ENCODE measurements around the gene DAP. TPM values are rescaled to one million over a fixed set of nuclear protein-coding genes. Genes with fewer than 3 reads are reported as not detected.

DAP gene
- total and polyA plus RNA-seq, 8 donors, result 68.3 to 183 (median 132) TPM

DNA sequence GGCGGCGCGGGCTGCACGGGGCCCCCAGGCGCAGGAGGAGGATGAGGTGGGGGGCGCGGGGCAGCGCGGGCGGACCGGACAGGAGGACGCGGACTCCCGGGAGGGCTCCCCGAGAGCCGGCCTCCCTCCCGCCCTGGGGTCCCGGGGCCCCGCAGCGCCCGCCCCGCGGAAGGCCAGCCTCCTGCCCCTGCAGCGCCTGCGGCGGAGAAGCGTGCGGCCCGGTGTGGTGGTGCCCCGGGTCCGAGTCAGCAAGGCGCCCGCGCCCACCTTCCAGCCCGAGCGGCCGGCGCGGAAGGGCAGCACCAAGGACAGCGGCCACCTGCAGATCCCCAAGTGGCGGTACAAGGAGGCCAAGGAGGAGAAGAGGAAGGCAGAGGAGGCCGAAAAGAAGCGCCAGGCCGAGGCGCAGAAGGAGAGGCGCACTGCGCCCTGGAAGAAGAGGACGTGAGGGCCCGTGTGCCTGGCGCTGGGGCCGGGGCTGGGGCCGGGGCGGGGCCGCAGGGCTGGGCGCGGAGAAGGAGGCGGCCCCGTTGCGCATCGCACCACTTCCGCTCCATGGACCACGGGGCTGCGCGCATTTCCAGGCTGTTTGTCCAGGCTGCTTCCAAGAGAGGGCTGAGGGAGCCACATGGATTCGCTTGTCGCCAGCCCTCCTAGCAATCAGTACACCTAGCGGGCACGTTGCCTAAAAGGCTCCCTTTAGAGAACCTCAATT, 111.2 kb downstream of the DAP start:
- Histone ChIP-seq H3K9me3 (no peaks in the 10 kb centered on the region), H3K4me3 (peak overlapping the region in 1 of 4 donors; percentile 17), H3K27ac (no peak overlapping the region), H3K4me1 (no peaks in the 10 kb centered on the region), H3K36me3 (no peaks in the 10 kb centered on the region), H3K27me3 (peaks cover 0 to 11% (median 0%) of the 10 kb centered on the region in 4 donors)
- TF ChIP-seq, protein P1, sequence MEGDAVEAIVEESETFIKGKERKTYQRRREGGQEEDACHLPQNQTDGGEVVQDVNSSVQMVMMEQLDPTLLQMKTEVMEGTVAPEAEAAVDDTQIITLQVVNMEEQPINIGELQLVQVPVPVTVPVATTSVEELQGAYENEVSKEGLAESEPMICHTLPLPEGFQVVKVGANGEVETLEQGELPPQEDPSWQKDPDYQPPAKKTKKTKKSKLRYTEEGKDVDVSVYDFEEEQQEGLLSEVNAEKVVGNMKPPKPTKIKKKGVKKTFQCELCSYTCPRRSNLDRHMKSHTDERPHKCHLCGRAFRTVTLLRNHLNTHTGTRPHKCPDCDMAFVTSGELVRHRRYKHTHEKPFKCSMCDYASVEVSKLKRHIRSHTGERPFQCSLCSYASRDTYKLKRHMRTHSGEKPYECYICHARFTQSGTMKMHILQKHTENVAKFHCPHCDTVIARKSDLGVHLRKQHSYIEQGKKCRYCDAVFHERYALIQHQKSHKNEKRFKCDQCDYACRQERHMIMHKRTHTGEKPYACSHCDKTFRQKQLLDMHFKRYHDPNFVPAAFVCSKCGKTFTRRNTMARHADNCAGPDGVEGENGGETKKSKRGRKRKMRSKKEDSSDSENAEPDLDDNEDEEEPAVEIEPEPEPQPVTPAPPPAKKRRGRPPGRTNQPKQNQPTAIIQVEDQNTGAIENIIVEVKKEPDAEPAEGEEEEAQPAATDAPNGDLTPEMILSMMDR (IDR thresholded peaks at IDR 0.05), result no peak
- no peak for FAIRE-seq
- DNase-seq, result no peak
- WGBS, 2 donors, result 31 to 36% methylated on average over 63 to 68 of the region's 68 CpGs
- intact Hi-C loops (cut with DNase I), result no loop called here
- peak in 3 of 4 donors; percentile 70 to 77 (median 75) for ATAC-seq

DNA sequence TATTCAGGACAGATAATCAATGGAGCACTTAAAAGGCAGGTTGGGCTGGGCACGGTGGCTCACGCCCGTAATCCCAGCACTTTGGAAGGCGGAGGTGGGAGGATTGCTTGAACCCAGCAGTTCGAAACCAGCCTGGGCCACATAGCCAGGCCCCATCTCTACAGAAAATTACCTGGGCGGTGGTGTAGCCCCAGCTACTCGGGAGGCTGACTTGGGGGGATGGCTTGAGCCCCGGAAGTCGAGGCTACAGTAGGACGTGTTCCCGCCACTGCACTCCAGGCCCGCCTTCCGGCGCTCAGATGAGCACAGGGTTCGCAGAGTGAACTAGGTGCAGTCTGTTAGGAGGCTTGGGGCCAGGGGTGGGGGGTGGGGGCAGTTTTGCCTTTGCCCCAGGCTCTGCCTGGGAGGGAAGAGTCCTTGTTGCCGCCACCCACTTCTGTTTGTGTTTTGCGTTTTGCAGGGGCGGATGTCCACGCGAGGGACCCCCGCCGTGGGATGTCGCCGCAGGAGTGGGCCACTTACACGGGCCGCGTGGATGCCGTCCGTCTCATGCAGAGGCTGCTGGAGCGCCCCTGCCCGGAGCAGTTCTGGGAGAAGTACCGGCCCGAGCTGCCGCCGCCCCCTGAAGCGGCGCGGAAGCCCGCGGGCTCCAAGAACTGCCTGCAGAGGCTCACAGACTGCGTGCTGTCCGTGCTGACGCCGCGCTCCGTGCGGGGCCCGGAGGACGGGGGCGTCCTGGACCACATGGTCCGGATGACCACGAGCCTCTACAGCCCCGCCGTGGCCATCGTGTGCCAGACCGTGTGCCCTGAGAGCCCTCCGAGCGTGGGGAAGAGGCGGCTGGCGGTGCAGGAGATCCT, 112.0 kb downstream of the DAP start:
- WGBS, 2 donors, result 42% methylated on average over 56 to 60 of the region's 60 CpGs
- TF ChIP-seq, protein P1 (IDR thresholded peaks at IDR 0.05), result no peak
- Histone ChIP-seq H3K4me1 (no peaks in the 10 kb centered on the region), H3K9me3 (no peaks in the 10 kb centered on the region), H3K36me3 (no peaks in the 10 kb centered on the region), H3K27me3 (peaks cover 0 to 11% (median 0%) of the 10 kb centered on the region in 4 donors), H3K27ac (no peak overlapping the region), H3K4me3 (peak overlapping the region in 1 of 4 donors; percentile 17)
- intact Hi-C loops (cut with DNase I), result no loop called here
- ATAC-seq, result peak in 2 of 4 donors; percentile 20 to 33
- no peak for DNase-seq
- no peak for FAIRE-seq

DNA sequence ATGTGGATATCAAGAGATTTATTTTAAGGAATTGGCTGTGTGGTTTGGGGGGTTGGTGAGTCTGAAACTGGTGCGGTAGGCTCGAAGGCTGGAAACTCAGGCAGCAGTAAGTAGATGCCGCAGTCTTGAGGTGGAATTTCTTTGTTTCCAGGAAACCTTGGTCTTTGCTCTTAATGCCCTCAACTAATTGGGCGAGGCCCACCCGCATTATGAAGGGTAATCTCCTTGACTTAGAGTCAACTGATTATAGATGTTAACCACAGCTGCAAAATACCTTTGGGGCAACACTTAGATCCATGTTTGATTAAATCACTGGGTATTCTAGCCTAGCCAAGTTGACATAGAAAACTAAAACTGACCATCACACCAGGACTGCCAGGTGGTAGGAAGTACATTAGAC, 113.4 kb downstream of the DAP start:
- Histone ChIP-seq H3K36me3 (no peaks in the 10 kb centered on the region), H3K27me3 (peaks cover 0 to 11% (median 0%) of the 10 kb centered on the region in 4 donors), H3K27ac (no peak overlapping the region), H3K9me3 (no peaks in the 10 kb centered on the region), H3K4me3 (no peak overlapping the region), H3K4me1 (no peaks in the 10 kb centered on the region)
- 97% methylated on average over 5 of the region's 5 CpGs for WGBS, 2 donors
- no peak for FAIRE-seq
- DNase-seq, result no peak
- no peak for ATAC-seq
- intact Hi-C loops (cut with DNase I), result no loop called here
- TF ChIP-seq, protein P1 (IDR thresholded peaks at IDR 0.05), result no peak

DNA sequence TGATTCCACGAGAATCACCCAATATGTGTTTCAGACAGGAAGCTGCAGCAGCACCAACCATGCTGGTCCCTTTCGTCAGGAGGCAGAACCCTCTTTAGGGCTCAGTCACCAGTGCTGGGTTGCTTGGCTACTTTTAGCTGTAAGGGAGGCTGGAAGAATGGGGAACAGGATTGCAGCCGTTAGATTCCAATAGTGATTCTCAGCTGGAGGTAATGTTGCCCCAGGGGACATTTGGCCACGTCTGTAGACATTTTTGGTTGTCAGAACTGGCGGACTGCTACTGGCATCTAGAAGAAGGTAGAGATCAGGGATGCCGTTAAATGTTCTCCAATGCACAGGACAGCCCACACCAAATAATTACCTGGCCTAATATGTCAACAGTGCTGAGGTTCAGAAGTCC, 115.4 kb downstream of the DAP start:
- Histone ChIP-seq H3K27ac (no peak overlapping the region), H3K27me3 (peaks cover 0 to 11% (median 0%) of the 10 kb centered on the region in 4 donors), H3K36me3 (no peaks in the 10 kb centered on the region), H3K9me3 (no peaks in the 10 kb centered on the region), H3K4me1 (no peaks in the 10 kb centered on the region), H3K4me3 (no peak overlapping the region)
- intact Hi-C loops (cut with DNase I), result no loop called here
- ATAC-seq (no peak), FAIRE-seq (no peak), DNase-seq (no peak)
- TF ChIP-seq, protein P1 (IDR thresholded peaks at IDR 0.05), result no peak
- 65 to 70% methylated on average over 6 of the region's 6 CpGs for WGBS, 2 donors

All from pancreas (tissue), 10 donors.